BJ (cell line): ENCODE data around the gene TIPIN. TPM values are rescaled to one million over a fixed set of nuclear protein-coding genes. Genes with fewer than 3 reads are reported as not detected.
A peak's percentile ranks its signal among the peaks of the same experiment; 100 is the strongest.

ENCODE experiments used
- CTCF ChIA-PET: fragments of 350-600 bp; formaldehyde crosslinking; extraction: SDS; loops from one replicate; lab custom pipeline; 2021; ENCODE audit warnings: antibody characterized with exemption, inconsistent platforms; lab: Yijun Ruan, JAX
- POLR2A ChIA-PET: fragments of 300-600 bp; sonication (Branson Sonifier 250); formaldehyde crosslinking; extraction: SDS; loops from one replicate; lab custom pipeline; 2021; ENCODE audit warnings: antibody characterized with exemption; lab: Charles Lee
- DNase-seq: peaks from one replicate; pipeline ENCODE4 v3.0.0-alpha.2; 2011; ENCODE audit warnings: low read depth
- H3K27me3 ChIP-seq: 2 replicates; pipeline ENCODE4 v1.6.0; 2011; ENCODE audit warnings: low read length; ENCODE audit not compliant: control insufficient read depth, insufficient read depth
- H3K36me3 ChIP-seq: 2 replicates; pipeline ENCODE4 v1.5.1; 2011; ENCODE audit warnings: low read length; ENCODE audit not compliant: control insufficient read depth, insufficient read depth
- H3K4me3 ChIP-seq: 2 replicates; pipeline ENCODE4 v1.5.1; 2011; ENCODE audit warnings: low read depth, mild to moderate bottlenecking, control low read depth, low read length
- CTCF ChIP-seq: IDR thresholded peaks from 2 replicates; pipeline ENCODE4 v1.5.1; 2011; ENCODE audit warnings: low read depth, mild to moderate bottlenecking, control low read depth, inconsistent platforms, low read length, moderate library complexity; ENCODE audit not compliant: insufficient read depth
- polyA plus RNA-seq: library from polyadenylated mRNA; depleted of rRNA; stranded (reverse); fragments of >200 nt; gene quantifications from 2 replicates; pipeline ENCODE4 v1.2.3, GENCODE V29; 2011

Gene TIPIN
- polyA plus RNA-seq, 1 experiment, result 3.0 TPM

GRCh38 chr15:66389098-66389858, 32.8 kb upstream of the TIPIN start:
- no peak for TF ChIP-seq CTCF
- CTCF ChIA-PET, result interaction anchor here (6.9 kb wide), 1 partner anchor 110 kb away, joined by 82 read pairs; the partner anchor contains the start of gene SNAPC5

GRCh38 chr15:66388576-66388975, 32.1 kb upstream of the TIPIN start:
- DNase-seq, result no peak
- ChIA-PET POLR2A (no interaction called here), CTCF (interaction anchor here (0.7 to 6.9 kb wide), 6 partner anchors 9 to 111 kb away, joined by 3 to 82 read pairs (median 4); partner anchors contain the start of gene SNAPC5)
- TF ChIP-seq CTCF, result no peak
- Histone ChIP-seq H3K4me3 (no peak overlapping the region), H3K36me3 (no peaks in the 10 kb centered on the region), H3K27me3 (no peaks in the 10 kb centered on the region)

More at GRCh38 chr15:66389098-66389858, 32.8 kb upstream of the TIPIN start:
- Histone ChIP-seq H3K27me3 (no peaks in the 10 kb centered on the region), H3K36me3 (no peaks in the 10 kb centered on the region), H3K4me3 (no peak overlapping the region)
- no peak for DNase-seq
- POLR2A ChIA-PET, result no interaction called here

- CTCF ChIA-PET, result interaction anchor here (0.7 to 6.9 kb wide), 7 partner anchors 10 to 111 kb away, joined by 3 to 82 read pairs (median 5); partner anchors contain the start of gene SNAPC5
- no peak for TF ChIP-seq CTCF
- H3K36me3 ChIP-seq, result no peaks in the 10 kb centered on the region
- POLR2A ChIA-PET, result no interaction called here
- H3K4me3 ChIP-seq, result peak overlapping the region; percentile 86
- H3K27me3 ChIP-seq, result no peaks in the 10 kb centered on the region
- DNase-seq, result no peak
Observed at GRCh38 chr15:66388043-66388363, 31.5 kb upstream of the TIPIN start.

- peak overlapping the region; percentile 86 for H3K4me3 ChIP-seq
- POLR2A ChIA-PET, result interaction anchor here (0.6 to 1.4 kb wide), 3 partner anchors 85 to 111 kb away, joined by 4 to 14 read pairs (median 6); no protein-coding TSS in a partner anchor
- H3K27me3 ChIP-seq, result no peaks in the 10 kb centered on the region
- DNase-seq, result no peak
- H3K36me3 ChIP-seq, result no peaks in the 10 kb centered on the region
- CTCF ChIA-PET, result interaction anchor here (0.6 to 6.9 kb wide), 13 partner anchors 10 to 157 kb away, joined by 3 to 82 read pairs (median 3); partner anchors contain the start of genes SNAPC5 and TIPIN
- TF ChIP-seq CTCF, result peak; percentile 61
Observed at GRCh38 chr15:66387163-66388042, 30.9 kb upstream of the TIPIN start.
